Fibroblast of the aortic adventitia (primary cell): ENCODE data around the gene TRIM65. TPM values are rescaled to one million over a fixed set of nuclear protein-coding genes. Genes with fewer than 3 reads are reported as not detected.

Experiments
- DNase-seq: peaks from one replicate; pipeline ENCODE4 v3.0.0-alpha.2; 2010; ENCODE audit warnings: low read depth
- H3K4me3 ChIP-seq: 2 replicates; pipeline ENCODE4 v1.5.1; 2011; ENCODE audit warnings: low read depth, mild to moderate bottlenecking, control low read depth, low read length, moderate library complexity
- total RNA-seq: library from RNA; depleted of rRNA; stranded (reverse); fragments of >200 nt; gene quantifications from 2 replicates; pipeline ENCODE4 v1.2.3, GENCODE V29; 2012; ENCODE audit warnings: low replicate concordance
- TF ChIP-seq, protein P1 (sequence below): IDR thresholded peaks from 2 replicates; pipeline ENCODE4 v1.5.1; 2011; ENCODE audit warnings: mild to moderate bottlenecking, low read length, control low read depth, inconsistent platforms; ENCODE audit not compliant: insufficient read depth

TRIM65 gene
- total RNA-seq, 1 donor = 11.4 TPM

DNA sequence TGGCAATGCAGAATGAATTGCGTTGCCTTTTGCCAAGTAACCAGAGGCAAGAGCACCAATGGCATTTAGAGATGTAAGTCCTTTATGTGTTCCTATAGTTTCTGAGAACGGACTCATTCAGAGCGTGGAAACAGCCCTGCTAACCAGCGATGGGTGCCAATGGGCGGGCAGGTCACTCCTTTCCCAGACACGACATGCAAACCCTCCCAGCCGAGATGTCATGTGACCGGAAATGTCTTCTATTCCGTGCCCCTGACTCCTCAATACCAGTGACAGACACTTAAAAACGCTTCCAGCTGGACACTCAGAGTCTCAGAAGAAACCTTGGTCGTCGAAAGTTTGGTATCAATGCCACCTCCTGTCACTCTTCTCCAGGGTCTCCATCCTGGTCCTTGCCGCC, 40.9 kb upstream of the TRIM65 start:
- DNase-seq = no peak
- TF ChIP-seq, protein P1, sequence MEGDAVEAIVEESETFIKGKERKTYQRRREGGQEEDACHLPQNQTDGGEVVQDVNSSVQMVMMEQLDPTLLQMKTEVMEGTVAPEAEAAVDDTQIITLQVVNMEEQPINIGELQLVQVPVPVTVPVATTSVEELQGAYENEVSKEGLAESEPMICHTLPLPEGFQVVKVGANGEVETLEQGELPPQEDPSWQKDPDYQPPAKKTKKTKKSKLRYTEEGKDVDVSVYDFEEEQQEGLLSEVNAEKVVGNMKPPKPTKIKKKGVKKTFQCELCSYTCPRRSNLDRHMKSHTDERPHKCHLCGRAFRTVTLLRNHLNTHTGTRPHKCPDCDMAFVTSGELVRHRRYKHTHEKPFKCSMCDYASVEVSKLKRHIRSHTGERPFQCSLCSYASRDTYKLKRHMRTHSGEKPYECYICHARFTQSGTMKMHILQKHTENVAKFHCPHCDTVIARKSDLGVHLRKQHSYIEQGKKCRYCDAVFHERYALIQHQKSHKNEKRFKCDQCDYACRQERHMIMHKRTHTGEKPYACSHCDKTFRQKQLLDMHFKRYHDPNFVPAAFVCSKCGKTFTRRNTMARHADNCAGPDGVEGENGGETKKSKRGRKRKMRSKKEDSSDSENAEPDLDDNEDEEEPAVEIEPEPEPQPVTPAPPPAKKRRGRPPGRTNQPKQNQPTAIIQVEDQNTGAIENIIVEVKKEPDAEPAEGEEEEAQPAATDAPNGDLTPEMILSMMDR = no peak
- no peak overlapping the region for H3K4me3 ChIP-seq

DNA sequence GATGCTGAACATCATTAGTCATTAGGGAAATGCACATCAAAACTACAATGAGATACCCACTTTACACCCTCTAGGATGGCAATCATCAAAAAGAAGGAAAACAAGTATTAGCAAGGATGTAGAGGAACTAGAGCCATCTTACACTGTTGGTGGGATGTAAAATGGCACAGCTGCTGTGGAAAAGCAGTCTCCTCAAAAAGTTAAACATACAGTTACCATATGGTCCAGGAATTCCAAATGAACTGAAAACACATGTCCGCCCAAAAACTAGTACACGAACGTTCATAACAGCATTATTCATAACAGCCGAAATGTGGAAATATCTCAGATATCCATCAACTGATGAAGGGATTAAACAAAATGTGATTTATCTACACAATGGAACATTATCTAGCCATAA, 37.1 kb upstream of the TRIM65 start:
- H3K4me3 ChIP-seq = no peak overlapping the region
- TF ChIP-seq, protein P1 = no peak
- no peak for DNase-seq

DNA sequence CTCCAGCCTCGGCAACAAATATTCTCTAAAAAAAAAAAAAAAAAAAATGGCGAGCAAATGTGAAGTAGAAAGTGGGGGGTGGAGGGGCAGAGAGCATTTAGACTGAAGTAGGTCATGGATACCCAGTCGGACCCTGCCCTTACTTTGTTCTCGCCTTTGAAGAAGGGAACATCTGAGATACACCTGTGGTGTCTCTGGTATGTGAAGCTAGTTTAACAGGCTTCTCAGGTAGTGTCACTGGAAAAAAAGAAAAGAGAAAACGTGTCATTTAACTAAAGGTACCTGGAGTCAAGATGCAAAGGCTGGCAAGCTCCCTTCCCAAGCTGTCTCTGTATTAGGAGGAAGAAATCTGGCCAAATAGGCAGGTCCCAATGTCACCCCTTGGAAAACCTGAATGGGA, 36.1 kb upstream of the TRIM65 start:
- H3K4me3 ChIP-seq = no peak overlapping the region
- no peak for DNase-seq
- TF ChIP-seq, protein P1 = no peak

DNA sequence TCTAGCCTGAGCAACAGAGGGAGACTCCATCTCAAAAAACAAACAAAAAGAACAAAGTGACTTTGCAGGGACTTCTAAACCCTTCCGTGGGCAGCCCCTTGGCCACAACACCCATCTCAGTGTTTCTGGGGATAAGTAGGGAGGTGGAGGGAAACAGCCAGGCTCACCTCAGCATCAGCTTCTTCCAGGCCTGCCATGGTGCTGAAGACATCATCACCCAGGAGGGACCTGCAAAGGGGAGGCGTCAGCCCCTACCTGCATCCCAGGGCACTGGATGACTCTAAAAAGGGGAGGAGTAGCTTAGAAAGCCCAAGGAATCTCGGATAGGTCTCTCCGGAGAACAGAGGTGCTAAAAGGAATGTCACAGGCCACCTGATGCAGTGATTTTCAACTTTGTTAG, 34.3 kb upstream of the TRIM65 start:
- H3K4me3 ChIP-seq = no peak overlapping the region
- TF ChIP-seq, protein P1 = no peak
- no peak for DNase-seq

DNA sequence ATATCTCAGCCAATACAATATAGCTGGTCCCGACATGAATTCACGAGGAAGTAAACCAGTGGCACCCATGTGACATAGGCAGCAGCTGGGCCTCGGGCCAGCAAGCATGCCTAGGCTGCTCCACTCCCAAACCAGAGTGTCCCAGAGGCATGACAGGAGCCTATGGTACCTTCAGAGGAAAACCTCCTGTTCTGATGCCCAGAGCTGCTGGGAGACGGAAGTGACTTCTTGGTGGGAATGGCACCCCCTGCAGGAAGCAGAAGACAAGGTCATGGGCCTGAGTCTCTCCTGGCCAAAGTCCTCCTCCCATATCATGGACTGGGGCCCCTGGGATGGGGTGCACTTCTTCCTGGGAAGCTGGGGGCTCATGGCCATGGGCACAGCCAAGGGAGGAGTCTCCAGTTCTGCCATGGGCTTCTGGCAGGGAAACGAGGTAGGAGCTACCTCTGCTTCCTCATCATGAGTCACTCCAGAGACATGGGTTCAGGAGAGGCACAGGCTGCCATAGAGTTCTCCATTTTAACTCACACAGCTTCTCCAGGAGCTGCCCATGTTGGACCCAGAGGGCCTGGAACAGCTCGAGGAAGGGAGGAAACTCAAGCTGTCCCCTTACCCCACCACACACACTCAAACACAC, 30.7 kb upstream of the TRIM65 start:
- peak; percentile 7 for DNase-seq
- TF ChIP-seq, protein P1 = peak; percentile 27
- no peak overlapping the region for H3K4me3 ChIP-seq

DNA sequence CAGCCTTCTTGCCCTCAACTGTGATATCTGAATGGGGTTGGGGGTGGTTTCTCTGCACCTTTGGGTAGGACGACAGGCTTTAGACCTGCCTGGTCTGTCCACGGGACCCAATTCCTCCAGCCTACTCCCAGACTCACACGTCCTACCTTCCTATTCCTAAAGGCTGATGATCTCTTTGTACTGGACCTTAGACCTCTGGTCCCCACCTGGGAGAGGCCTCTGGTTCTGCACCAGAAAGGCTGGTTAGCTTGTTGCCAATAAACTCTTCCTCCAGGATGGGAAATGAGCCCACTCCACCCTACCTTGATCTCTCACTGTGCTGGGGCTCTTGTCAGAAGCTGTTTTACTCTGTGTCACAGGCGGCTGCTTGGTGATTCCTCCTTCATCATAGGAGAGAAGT, 29.7 kb upstream of the TRIM65 start:
- DNase-seq = no peak
- no peak overlapping the region for H3K4me3 ChIP-seq
- TF ChIP-seq, protein P1 = no peak

DNA sequence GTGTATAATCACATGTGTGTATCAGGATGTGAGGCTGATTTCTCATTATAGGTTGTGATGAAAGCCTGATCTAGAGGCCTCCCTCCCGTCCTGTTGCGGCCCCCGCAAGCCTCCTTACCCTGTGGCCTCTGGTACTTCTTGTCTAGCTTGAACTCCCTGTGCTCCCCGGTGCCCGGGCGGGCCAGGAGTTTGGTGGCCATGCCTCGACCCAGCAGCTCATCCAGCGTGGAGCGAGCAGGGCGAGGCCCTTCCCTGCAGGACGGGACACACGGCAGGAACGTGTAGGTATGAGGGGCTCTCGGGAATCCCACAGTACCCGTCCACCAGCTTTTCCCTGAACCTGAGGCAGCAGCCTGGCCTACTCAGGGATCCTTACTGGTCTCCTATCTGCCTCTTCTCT, 29.2 kb upstream of the TRIM65 start:
- no peak for DNase-seq
- no peak overlapping the region for H3K4me3 ChIP-seq
- TF ChIP-seq, protein P1 = no peak
